ENCODE measurements around the gene CAMP.
A peak's percentile ranks its signal among the peaks of the same experiment; 100 is the strongest.
"Not testable (repeated sequence)": the region's sequence is repeated elsewhere in the genome, so short reads cannot be mapped to it uniquely, and the experiment has no call there.

CAMP gene

DNA sequence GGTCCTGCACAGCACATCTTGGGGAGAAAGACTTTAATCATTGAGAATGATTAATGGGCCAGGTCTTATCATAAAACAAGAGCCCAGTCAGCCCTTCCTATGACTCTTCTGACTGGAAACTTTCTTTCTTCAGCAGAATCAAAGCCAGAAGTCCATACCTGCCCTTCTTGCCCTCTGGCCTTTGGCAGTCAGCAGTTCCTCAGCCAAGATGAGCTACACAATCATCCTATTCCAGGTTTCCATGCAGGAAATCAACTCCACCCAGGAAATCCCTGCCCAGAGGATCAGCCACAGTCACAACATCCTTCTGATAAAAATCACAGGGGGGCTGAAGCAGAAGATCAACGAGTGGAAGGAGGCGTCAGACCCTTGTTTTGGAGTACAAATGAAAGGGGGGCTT, 44.5 kb downstream of the CAMP start:
- DNase-seq = no peak

DNA sequence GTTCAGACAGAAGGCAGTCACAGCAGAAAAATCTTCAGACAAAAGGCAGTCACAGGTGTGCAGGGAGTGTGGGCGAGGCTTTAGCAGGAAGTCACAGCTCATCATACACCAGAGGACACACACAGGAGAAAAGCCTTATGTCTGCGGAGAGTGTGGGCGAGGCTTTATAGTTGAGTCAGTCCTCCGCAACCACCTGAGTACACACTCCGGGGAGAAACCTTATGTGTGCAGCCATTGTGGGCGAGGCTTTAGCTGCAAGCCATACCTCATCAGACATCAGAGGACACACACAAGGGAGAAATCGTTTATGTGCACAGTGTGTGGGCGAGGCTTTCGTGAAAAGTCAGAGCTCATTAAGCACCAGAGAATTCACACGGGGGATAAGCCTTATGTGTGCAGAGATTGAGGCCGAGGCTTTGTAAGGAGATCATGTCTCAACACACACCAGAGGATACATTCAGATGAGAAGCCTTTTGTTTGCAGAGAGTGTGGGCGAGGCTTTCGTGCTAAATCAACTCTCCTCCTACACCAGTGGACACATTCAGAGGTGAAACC, 45.2 kb downstream of the CAMP start:
- DNase-seq = peak; percentile 80

DNA sequence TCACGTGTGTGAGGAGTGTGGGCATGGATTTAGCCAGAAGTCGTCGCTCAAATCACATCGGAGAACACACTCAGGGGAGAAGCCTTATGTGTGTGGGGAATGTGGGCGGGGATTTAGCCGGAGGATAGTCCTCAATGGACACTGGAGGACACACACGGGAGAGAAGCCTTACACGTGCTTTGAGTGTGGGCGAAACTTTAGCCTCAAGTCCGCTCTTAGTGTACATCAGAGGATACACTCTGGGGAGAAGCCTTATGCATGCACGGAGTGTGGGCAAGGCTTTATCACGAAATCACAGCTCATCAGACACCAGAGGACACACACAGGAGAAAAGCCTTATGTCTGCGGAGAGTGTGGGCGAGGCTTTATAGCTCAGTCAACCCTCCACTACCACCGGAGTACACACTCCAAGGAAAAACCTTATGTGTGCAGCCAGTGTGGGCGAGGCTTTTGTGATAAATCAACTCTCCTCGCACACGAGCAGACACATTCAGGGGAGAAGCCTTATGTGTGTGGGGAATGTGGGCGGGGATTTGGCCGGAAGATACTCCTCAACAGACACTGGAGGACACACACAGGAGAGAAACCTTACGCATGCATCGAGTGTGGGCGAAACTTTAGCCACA, 45.8 kb downstream of the CAMP start:
- DNase-seq = peak; percentile 25

DNA sequence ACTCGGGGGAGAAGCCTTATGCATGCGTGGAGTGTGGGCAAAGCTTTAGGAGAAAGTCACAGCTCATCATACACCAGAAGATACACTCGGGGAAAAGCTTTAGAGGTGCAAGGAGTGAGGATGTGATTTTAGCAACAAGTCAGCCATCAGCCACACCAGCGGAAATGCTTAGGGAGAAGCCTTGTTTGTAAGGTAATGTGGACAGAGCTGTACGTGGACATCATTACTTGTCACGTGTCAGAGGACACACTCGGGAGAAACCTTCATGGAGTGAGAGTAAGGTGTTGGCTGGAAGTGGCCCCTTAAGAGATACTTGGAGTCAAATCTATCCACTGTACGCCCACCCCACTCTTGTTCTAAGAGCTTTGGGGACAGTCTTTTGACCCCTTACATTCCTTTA, 46.3 kb downstream of the CAMP start:
- no peak for DNase-seq

DNA sequence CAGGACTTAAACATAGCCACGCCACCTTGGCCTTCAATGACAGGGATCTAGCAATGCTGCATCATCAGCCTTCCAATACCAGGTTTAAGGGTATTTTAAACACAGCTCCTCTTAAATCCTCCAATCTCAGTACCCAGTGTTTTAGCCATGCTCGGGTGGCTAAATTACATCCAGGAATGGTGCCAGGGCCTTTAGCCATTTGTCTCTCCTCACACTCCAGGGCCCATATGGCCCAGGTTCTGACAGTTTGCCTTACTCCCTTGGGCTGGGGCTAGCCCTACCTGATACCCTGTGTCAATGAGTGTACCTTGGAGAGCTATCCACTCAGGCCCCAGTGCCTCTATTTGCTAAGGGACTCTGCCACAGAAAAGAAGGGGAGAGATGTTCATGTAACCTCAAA, 47.0 kb downstream of the CAMP start:
- DNase-seq = no peak

DNA sequence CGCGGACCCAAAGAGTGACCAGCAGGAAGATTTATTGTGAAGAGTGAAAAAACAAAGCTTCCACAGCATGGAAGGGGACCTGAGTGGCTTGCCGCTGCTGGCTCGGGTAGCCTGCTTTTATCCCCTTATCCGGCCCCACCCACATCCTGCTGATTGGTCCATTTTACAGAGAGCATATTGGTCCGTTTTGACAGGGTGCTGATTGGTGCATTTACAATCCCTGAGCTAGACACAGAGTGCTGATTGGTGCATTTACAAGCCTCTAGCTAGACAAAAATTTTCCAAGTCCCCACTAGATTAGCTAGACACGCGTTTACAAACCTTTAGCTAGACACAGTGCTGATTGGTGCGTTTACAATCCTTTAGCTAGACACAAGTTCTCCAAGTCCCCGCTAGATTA, 47.9 kb downstream of the CAMP start:
- DNase-seq = not testable (repeated sequence)

DNA sequence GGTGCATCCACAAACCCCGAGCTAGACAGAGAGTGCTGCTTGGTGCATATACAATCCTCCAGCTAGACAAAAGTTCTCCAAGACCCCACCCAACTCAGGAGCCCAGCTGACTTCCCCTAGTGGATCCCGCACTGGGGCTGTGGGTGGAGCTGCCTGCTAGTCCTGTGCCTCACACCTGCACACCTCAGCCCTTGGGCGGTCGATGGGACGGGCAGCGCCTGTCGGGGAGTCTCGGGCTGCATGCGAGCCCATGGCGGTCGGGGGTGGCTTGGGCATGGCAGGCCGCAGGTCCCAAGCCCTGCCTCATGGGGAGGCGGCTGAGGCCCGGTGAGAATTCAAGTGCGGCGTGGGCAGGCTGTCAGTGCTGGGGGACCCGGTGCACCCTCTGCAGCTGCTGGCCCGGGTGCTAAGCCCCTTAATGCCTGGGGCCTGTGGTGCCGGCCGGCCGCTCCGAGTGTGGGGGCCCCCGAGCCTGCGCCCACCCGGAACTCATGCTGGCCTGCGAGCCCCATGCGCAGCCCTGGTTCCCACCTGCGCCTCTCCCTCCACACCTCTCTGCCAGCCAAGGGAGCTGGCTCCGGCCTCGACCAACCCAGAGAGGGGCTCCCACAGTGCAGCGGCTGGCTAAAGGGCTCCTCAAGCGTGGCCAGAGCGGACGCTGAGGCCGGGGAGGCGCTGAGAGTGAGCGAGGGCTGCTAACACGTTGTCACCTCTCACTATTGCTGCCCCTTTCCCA, 48.6 kb downstream of the CAMP start:
- no peak for DNase-seq

DNA sequence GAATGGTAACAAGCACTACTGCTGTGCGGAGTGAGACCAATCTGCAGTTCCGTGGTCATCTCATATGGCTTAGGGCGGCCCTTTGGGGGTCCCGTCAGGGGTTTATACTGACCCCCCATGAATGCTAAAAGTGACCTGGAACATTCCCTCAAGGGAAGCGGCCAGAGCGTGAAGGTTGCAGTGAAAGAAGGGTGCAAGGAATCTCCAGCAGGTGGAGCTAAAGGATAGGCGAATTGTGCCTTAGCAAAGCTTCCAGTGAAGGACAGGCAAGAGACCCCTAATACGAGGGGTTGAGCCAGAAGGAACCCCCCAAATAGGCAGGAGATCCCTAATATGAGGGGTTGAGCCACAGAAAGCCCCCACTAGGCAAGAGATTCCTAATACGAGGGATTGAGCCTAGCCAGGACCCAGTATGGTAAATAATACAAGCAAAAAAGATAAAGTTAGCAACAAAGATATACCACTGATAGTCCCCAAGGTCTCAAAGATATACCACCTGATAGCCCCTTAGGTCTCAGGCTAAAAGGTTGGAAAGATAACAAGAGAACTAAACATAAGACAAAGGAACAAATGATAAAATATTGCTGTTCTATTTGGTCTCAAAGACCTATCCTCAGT, 50.4 kb downstream of the CAMP start:
- peak; percentile 73 for DNase-seq

DNA sequence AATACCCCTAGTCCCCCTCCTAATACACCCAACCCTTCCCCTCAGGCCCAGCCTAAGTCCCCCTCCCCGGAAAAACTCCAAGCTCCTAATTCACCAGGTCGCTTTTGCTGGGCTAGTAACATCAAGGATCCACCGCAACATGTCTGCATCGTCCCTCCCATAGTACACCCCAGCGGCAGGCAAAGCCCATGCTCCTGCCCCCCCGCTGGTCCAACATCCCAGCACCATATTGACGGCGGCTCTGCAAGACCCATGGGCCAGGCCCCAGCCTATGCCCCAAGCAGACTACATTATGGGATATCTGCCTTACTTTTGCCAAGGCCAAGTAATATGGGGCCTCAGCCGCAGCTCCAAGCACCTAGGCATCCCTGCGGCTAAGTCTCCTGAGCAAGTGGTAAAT, 51.2 kb downstream of the CAMP start:
- DNase-seq = no peak

Data from CD4-positive, alpha-beta T cell treated with Interleukin-17A for 1 hour (primary cell).